GM19099 (cell line): ENCODE results near the gene FJX1.

Experiments used
- POLR2A ChIP-seq: IDR thresholded peaks from 3 replicates; pipeline ENCODE4 v1.6.1; 2011; ENCODE audit warnings: low read depth; ENCODE audit not compliant: insufficient read length; ENCODE audit errors: extremely low read depth

Gene FJX1

DNA sequence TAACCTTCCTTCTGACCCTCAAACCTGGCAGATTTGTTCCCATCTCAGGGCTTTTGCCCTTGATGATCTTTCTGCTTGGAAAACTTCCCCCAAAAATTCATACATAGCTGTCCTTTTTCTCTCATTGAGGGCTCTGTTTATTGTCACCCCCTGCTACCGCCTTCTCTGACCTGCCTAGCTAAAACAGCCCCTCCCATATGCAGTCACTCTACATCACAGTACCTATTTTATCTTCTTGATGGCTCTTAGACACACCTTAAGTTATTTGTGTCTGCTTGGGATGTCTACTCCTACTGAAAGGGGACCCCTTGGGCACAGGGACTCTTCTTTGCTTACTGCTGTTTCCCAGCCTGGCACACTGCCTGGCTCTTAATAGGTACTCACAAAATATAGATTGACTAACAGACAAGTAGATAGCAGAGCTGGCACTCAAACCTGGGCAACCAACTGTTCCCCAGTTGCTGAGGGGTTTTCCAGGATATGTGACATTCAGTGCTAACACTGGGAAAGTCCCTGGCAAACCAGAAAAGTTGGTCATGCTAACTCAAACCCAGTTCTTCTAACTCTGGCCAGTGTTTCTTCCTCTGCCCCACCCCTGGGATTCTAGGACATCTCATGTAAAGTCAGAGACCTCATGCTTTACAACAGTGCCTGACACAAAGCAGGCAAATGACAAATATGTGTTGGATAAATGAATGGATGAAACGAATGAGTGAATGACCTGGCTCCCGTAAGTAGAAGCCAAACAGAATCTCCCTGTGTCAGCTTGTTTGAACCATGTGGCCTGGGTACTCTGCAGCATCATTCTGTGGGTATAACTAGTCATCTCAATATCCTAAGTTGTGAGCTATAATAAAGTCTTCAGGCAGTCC, 19.8 kb upstream of the FJX1 start:
- no peak for TF ChIP-seq POLR2A

GRCh38 chr11:35600331-35600838, 17.9 kb upstream of the FJX1 start:
- no peak for TF ChIP-seq POLR2A

GRCh38 chr11:35602160-35602793, 16.0 kb upstream of the FJX1 start:
- TF ChIP-seq POLR2A: no peak

- no peak for TF ChIP-seq POLR2A
Observed at GRCh38 chr11:35602979-35603378, 15.3 kb upstream of the FJX1 start.

DNA sequence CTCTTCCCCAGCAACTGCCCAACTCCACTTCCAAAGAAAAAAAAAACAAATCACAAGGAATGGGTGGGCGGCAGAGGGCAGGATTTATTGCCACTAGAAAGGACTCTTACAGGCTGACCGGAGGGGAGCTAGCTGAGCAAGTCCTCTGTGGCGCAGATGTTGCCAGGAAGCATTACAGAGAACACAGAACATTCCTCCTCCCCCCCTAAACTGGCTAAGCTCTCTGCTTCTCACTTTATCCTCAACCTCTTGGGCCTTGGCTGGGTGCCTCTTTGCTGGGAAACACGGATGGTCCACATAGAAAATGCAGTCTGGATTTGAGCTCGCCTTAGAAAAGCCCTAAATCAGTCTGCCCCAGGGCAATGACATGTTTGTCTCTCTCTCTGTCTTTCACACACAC, 12.6 kb upstream of the FJX1 start:
- TF ChIP-seq POLR2A: no peak

DNA sequence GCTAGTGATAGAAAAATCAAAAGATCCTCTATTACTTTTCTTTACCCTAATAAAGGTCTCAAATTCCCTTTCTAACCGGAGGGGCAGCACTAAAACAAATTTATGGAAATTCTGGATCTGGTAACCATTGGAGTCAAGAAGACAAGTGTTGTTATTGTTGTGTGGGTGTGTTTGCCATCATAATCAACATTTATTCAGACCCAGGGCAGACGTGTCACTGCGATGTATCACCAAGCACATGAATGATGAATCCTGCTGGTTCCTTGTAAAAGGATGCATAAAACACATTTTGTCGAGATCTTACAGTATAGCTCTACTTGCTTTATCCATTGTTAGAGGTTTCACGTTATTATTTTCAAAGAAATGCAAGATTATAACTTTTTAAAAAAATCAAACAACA, 12.1 kb upstream of the FJX1 start:
- no peak for TF ChIP-seq POLR2A

- TF ChIP-seq POLR2A: no peak
Observed at GRCh38 chr11:35608502-35608901, 9.8 kb upstream of the FJX1 start.

GRCh38 chr11:35609656-35610055, 8.6 kb upstream of the FJX1 start:
- no peak for TF ChIP-seq POLR2A

GRCh38 chr11:35610631-35611030, 7.6 kb upstream of the FJX1 start:
- TF ChIP-seq POLR2A: no peak

- TF ChIP-seq POLR2A: no peak
Observed at GRCh38 chr11:35611741-35612140, 6.5 kb upstream of the FJX1 start.

DNA sequence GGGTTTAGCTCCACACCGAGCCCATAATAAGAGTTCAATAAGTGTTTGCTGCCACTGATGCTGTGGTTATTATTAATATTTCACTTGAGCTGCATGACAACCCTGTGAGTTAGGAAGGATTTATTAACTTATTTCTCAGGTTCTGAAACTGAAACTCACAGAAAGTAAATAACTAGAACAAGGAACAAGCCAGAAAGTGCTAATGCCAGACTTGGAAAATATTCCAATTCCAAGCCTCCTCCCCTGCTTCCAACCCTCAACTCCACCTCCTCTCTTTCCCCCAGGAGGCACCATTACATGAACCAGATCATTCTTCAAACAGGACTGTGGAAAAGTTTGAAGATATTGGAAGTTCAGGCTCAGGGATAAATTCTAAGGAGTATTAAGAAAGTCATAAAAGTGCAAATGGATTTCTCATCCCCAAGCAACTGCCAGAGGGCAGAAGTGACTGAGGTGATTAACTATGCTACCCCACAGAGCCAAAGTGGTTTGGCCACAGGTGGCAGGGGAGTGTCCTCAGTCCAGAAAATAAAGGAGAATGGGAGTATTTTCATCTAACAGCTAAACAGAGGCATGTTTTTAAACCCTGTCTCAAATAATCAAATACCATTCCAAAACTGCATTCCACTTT, 3.2 kb upstream of the FJX1 start:
- no peak for TF ChIP-seq POLR2A

- no peak for TF ChIP-seq POLR2A
Observed at GRCh38 chr11:35615921-35616900, 2.0 kb upstream of the FJX1 start.

- no peak for TF ChIP-seq POLR2A
Observed at GRCh38 chr11:35617316-35617686, 959 bp upstream of the FJX1 start.

GRCh38 chr11:35618497-35619115, 346 bp downstream of the FJX1 start:
- no peak for TF ChIP-seq POLR2A
